ENCODE measurements around the gene MAPK8IP3.
A peak's percentile ranks its signal among the peaks of the same experiment; 100 is the strongest.

The MAPK8IP3 gene

GRCh38 chr16:1762196-1762878, 56.3 kb downstream of the MAPK8IP3 start:
- no peak for DNase-seq (ENCODE audit: low spot score)

GRCh38 chr16:1762879-1763520, 57.0 kb downstream of the MAPK8IP3 start:
- no peak for DNase-seq (ENCODE audit: low spot score)

- DNase-seq (ENCODE audit: low spot score), result peak; percentile 97
Observed at GRCh38 chr16:1763521-1764511, 57.8 kb downstream of the MAPK8IP3 start.

- no peak for DNase-seq (ENCODE audit: low spot score)
Observed at GRCh38 chr16:1764971-1765370, 59.0 kb downstream of the MAPK8IP3 start.

GRCh38 chr16:1765826-1766225, 59.8 kb downstream of the MAPK8IP3 start:
- DNase-seq (ENCODE audit: low spot score), result no peak

GRCh38 chr16:1766231-1766630, 60.2 kb downstream of the MAPK8IP3 start:
- DNase-seq (ENCODE audit: low spot score), result no peak

- DNase-seq (ENCODE audit: low spot score), result no peak
Observed at GRCh38 chr16:1766701-1767100, 60.7 kb downstream of the MAPK8IP3 start.

GRCh38 chr16:1767116-1767994, 61.4 kb downstream of the MAPK8IP3 start:
- no peak for DNase-seq (ENCODE audit: low spot score)

- no peak for DNase-seq (ENCODE audit: low spot score)
Observed at GRCh38 chr16:1768061-1768766, 62.2 kb downstream of the MAPK8IP3 start.

GRCh38 chr16:1768767-1769401, 62.9 kb downstream of the MAPK8IP3 start:
- no peak for DNase-seq (ENCODE audit: low spot score)

GRCh38 chr16:1769402-1770300, 63.7 kb downstream of the MAPK8IP3 start:
- no peak for DNase-seq (ENCODE audit: low spot score)

GRCh38 chr16:1770328-1771187, 64.6 kb downstream of the MAPK8IP3 start:
- DNase-seq (ENCODE audit: low spot score), result no peak

GRCh38 chr16:1771188-1771863, 65.3 kb downstream of the MAPK8IP3 start, which contains the start of gene NME3:
NME3 (minus strand) TSS chr16:1771543; CDS start chr16:1771534, 9 bp downstream.
- peak; percentile 82 for DNase-seq (ENCODE audit: low spot score)

- no peak for DNase-seq (ENCODE audit: low spot score)
Observed at GRCh38 chr16:1771864-1772361, 65.9 kb downstream of the MAPK8IP3 start.

GRCh38 chr16:1772362-1772907, 66.4 kb downstream of the MAPK8IP3 start, which contains the start of gene EME2:
EME2 (plus strand) TSS chr16:1772810; CDS start chr16:1773228, 418 bp downstream.
- DNase-seq (ENCODE audit: low spot score), result no peak

- peak; percentile 91 for DNase-seq (ENCODE audit: low spot score)
Observed at GRCh38 chr16:1772908-1773702, 67.1 kb downstream of the MAPK8IP3 start, which contains the start of gene MRPS34. MRPS34 (minus strand) TSS chr16:1773134; CDS start chr16:1773119, 15 bp downstream.
